Left ventricle myocardium inferior (tissue), 1 donor: Measurements from ENCODE around the gene PCSK6. TPM values are rescaled to one million over a fixed set of nuclear protein-coding genes. Genes with fewer than 3 reads are reported as not detected.

Experiments
- DNase-seq: peaks from one replicate; pipeline ENCODE4 v3.0.0-alpha.2; 2020
- H3K27ac ChIP-seq: fragments of 200-600 bp; replicated peaks from 2 replicates; pipeline ENCODE4 v1.8.0; 2021
- H3K27me3 ChIP-seq: fragments of 200-600 bp; 2 replicates; pipeline ENCODE4 v1.8.0; 2021; ENCODE audit warnings: low read depth
- H3K36me3 ChIP-seq: fragments of 200-600 bp; 2 replicates; pipeline ENCODE4 v1.8.0; 2021
- H3K4me1 ChIP-seq: fragments of 200-600 bp; 2 replicates; pipeline ENCODE4 v1.8.0; 2021
- H3K4me3 ChIP-seq: fragments of 200-600 bp; 2 replicates; pipeline ENCODE4 v1.8.0; 2021; ENCODE audit warnings: mild to moderate bottlenecking, moderate library complexity
- H3K9me3 ChIP-seq: fragments of 200-600 bp; replicated peaks from 2 replicates; pipeline ENCODE4 v1.8.0; 2021
- intact Hi-C: fragments of 100-400 bp; cut with micrococcal nuclease; formaldehyde crosslinking; loops from one replicate; pipeline ENCODE4 v1.11.0; 2022
- total RNA-seq: library from RNA; stranded (reverse); fragmentation: NEBNext Ultra II Directional; extraction: Animal tissue kit (Norgen Biotek cat#: 25700); gene quantifications from one replicate; pipeline ENCODE4 v1.2.1, GENCODE V29; 2021
- TF ChIP-seq, protein P1 (sequence below): fragments of 200-600 bp; IDR thresholded peaks from 2 replicates; pipeline ENCODE4 v1.8.0; 2021; ENCODE audit warnings: antibody characterized with exemption, mild to moderate bottlenecking, borderline replicate concordance
- donor health status: DM: no; HTN: yes; CAD: no; lungs with severe emphysema.

Gene PCSK6
- total RNA-seq, 1 donor from 2014 or later: 28.6 TPM

DNA sequence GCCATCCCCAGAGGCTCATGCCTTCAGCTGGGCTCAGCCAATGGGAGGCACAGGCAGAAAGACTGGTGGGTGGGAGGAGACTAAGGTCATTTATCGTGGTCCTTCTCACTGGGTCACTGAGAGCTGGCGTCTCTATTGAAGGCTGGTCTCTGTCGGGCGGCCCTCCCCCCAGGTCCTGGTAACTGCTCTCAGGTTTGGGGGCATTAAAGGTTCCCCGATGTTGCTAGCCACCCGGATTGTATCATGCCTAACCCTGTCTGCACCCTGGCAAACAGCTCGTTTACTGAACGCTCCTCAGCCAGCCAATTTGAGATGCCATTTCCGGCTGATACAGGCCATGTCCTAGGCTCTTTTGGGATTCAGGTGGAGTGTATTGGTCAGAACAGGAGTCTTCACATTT is 222.7 kb downstream of the PCSK6 start:
- Histone ChIP-seq H3K36me3 (peaks cover 16% of the 10 kb centered on the region), H3K27me3 (no peaks in the 10 kb centered on the region), H3K4me1 (peaks cover 22% of the 10 kb centered on the region), H3K4me3 (no peak overlapping the region), H3K27ac (peak overlapping the region; percentile 45), H3K9me3 (no peaks in the 10 kb centered on the region)
- DNase-seq: no peak
- TF ChIP-seq, protein P1, sequence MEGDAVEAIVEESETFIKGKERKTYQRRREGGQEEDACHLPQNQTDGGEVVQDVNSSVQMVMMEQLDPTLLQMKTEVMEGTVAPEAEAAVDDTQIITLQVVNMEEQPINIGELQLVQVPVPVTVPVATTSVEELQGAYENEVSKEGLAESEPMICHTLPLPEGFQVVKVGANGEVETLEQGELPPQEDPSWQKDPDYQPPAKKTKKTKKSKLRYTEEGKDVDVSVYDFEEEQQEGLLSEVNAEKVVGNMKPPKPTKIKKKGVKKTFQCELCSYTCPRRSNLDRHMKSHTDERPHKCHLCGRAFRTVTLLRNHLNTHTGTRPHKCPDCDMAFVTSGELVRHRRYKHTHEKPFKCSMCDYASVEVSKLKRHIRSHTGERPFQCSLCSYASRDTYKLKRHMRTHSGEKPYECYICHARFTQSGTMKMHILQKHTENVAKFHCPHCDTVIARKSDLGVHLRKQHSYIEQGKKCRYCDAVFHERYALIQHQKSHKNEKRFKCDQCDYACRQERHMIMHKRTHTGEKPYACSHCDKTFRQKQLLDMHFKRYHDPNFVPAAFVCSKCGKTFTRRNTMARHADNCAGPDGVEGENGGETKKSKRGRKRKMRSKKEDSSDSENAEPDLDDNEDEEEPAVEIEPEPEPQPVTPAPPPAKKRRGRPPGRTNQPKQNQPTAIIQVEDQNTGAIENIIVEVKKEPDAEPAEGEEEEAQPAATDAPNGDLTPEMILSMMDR: no peak
- intact Hi-C loops: no loop called here

DNA sequence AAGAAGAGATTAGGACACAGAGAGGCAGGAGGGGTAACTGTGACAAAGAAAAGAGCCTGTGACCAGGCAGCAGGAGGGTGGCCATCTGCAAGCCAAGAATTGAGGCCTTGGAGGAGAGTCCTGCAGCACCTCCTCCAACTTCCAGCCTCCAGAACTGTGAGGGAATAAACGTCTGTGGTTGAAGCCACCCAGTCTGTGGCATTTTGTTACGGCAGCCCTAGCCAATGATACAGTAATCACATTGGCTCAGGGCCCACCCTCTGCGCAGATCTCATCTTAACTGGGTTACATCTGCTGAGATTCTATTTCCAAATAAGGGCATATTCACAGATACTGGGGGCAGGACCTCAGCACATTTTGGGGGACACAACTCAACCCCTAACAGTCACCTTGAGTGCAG is 223.5 kb downstream of the PCSK6 start:
- Histone ChIP-seq H3K4me1 (peaks cover 22% of the 10 kb centered on the region), H3K4me3 (no peak overlapping the region), H3K27ac (peak overlapping the region; percentile 45), H3K9me3 (no peaks in the 10 kb centered on the region), H3K36me3 (peaks cover 9% of the 10 kb centered on the region), H3K27me3 (no peaks in the 10 kb centered on the region)
- intact Hi-C loops: no loop called here
- TF ChIP-seq, protein P1: no peak
- no peak for DNase-seq

DNA sequence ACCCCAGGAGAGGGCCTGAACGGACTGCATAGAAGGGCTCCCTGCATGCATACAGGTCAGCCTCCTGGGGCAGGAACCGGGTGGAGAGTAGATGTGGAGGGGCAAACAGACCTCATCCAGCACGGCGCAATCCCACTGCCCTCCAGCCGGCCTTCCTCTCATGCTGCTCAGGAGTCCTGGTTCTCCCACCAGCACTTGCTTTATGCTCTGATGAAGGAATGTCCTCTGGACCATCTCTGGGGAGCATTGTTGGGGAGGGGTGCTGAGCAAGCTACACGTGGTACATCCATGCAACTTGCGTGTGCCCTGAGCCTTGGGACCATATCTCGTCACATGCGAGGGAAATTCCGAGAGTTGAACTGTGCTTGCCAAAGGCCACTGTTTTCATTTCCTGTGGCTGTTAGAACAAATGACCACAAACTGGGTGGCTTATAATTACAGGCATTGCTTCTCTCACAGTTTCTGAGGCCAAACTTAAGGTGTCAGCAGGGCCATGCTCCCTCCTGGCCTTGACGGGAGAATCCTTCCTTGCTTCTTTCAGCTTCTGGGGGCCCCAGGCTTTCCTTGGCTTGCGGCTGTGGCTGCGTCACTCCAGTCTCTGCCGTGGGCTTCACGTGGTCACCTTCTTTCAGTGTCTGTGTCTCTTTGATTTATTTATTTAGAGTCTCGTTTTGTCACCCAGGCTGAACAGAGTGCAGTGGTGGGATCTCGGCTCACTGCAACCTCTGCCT is 224.4 kb downstream of the PCSK6 start:
- Histone ChIP-seq H3K4me1 (peaks cover 22% of the 10 kb centered on the region), H3K36me3 (no peaks in the 10 kb centered on the region), H3K4me3 (no peak overlapping the region), H3K27ac (no peak overlapping the region), H3K27me3 (no peaks in the 10 kb centered on the region), H3K9me3 (no peaks in the 10 kb centered on the region)
- intact Hi-C loops: no loop called here
- TF ChIP-seq, protein P1: no peak
- DNase-seq: no peak

DNA sequence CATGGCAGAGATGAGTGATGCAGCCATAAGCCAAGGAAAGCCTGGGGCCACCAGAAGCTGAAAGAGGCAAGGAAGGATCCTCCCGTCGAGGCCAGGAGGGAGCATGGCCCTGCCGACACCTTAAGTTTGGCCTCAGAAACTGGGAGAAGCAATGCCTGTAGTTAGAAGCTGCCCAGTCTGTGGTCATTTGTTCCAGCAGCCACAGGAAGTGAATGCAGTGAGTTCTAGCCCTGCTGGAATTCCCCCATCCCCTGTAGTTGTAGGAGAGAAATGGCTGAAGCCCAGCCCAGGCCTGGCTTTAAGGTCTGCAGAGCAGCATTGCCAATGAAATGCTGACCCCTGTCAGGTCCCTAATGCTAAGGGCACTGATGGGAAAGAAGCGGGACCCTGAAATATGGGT is 225.5 kb downstream of the PCSK6 start:
- Histone ChIP-seq H3K27ac (no peak overlapping the region), H3K4me1 (peaks cover 22% of the 10 kb centered on the region), H3K4me3 (no peak overlapping the region), H3K9me3 (no peaks in the 10 kb centered on the region), H3K27me3 (no peaks in the 10 kb centered on the region), H3K36me3 (no peaks in the 10 kb centered on the region)
- intact Hi-C loops: no loop called here
- TF ChIP-seq, protein P1: no peak
- no peak for DNase-seq

DNA sequence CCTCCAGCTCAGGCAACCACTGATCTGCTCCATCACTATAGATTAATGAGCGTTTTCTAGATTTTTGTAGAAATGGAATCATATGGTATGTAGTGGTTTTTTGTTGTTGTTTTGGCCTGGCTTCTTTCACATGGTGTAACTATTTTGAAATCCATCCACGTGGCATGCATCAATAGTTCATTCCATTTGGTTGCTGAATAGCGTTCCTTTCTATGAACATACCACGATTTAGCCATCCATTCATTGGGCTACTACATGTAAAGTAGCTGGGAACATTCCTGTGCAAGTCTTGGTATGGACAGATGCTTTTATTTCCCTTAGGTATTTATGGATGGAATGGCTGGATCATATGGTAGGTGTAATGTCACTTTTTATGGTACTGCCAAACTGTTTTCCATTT is 227.0 kb downstream of the PCSK6 start:
- no peak for DNase-seq
- TF ChIP-seq, protein P1: no peak
- Histone ChIP-seq H3K4me3 (no peak overlapping the region), H3K9me3 (no peaks in the 10 kb centered on the region), H3K36me3 (no peaks in the 10 kb centered on the region), H3K4me1 (peaks cover 25% of the 10 kb centered on the region), H3K27me3 (no peaks in the 10 kb centered on the region), H3K27ac (no peak overlapping the region)
- intact Hi-C loops: no loop called here
